Measurements from ENCODE around the gene SLC6A17. TPM values are rescaled to one million over a fixed set of nuclear protein-coding genes. Genes with fewer than 3 reads are reported as not detected.

The SLC6A17 gene
- total and polyA plus RNA-seq, 7 donors = under 0.01 to 0.83 (median 0.36) TPM; not detected in 2

GRCh38 chr1:110187139-110187890 lies 37.0 kb downstream of the SLC6A17 start:
- intact Hi-C loops (cut with DNase I) = no loop called here
- H3K27ac ChIP-seq = peak overlapping the region; percentile 48 to 81 (median 62)
- no peaks in the 10 kb centered on the region for H3K27me3 ChIP-seq
- no peak overlapping the region for H3K4me3 ChIP-seq
- TF ChIP-seq POLR2A (IDR thresholded peaks at IDR 0.05) = no peak
- TF ChIP-seq, protein P1, sequence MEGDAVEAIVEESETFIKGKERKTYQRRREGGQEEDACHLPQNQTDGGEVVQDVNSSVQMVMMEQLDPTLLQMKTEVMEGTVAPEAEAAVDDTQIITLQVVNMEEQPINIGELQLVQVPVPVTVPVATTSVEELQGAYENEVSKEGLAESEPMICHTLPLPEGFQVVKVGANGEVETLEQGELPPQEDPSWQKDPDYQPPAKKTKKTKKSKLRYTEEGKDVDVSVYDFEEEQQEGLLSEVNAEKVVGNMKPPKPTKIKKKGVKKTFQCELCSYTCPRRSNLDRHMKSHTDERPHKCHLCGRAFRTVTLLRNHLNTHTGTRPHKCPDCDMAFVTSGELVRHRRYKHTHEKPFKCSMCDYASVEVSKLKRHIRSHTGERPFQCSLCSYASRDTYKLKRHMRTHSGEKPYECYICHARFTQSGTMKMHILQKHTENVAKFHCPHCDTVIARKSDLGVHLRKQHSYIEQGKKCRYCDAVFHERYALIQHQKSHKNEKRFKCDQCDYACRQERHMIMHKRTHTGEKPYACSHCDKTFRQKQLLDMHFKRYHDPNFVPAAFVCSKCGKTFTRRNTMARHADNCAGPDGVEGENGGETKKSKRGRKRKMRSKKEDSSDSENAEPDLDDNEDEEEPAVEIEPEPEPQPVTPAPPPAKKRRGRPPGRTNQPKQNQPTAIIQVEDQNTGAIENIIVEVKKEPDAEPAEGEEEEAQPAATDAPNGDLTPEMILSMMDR (IDR thresholded peaks at IDR 0.05) = no peak
- no peak for TF ChIP-seq POLR2AphosphoS5 (IDR thresholded peaks at IDR 0.05)
- TF ChIP-seq EP300 (IDR thresholded peaks at IDR 0.05) = no peak
- H3K9me3 ChIP-seq = no peaks in the 10 kb centered on the region
- peaks cover 0 to 29% (median 23%) of the 10 kb centered on the region in 4 donors for H3K4me1 ChIP-seq
- no peaks in the 10 kb centered on the region for H3K36me3 ChIP-seq
- DNase-seq = no peak
- WGBS, 2 donors = 84 to 86% methylated on average over 10 of the region's 10 CpGs

DNA sequence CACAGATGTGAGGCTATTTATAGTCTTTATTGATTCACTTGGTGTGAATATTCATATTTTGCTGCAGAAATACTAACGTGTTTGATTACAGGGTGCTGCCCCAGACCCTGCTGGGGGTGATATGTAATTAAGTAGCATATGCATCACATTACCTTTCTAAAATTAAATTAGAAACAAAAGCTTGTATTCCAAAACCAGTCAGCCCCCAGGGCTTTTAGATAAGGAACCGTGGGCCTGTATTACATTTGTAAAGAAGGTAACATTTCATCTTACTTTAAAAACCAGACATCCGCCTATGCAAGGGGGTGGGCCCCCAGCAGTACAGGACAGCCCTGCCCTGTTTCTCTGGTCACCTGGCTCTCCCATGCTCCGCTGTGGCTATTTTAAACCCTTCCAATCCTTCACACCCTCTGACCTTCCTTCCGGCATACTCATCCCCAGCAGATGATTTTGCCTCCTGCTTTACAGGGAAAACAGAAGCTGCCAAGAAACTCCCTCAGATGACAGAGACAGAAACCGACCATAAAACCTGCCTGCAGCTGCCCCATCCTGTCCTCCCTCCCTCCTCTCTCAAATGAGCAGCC lies 37.8 kb downstream of the SLC6A17 start:
- WGBS, 2 donors = 61 to 62% methylated on average over 6 of the region's 6 CpGs
- Histone ChIP-seq H3K27ac (peak overlapping the region; percentile 48 to 81 (median 62)), H3K27me3 (no peaks in the 10 kb centered on the region), H3K36me3 (no peaks in the 10 kb centered on the region), H3K4me3 (no peak overlapping the region), H3K4me1 (peaks cover 0 to 29% (median 23%) of the 10 kb centered on the region in 4 donors), H3K9me3 (no peaks in the 10 kb centered on the region)
- intact Hi-C loops (cut with DNase I) = no loop called here
- peak; percentile 71 for DNase-seq
- TF ChIP-seq POLR2A (IDR thresholded peaks at IDR 0.05) (no peak), EP300 (IDR thresholded peaks at IDR 0.05) (peak in 1 of 4 donors; percentile 37), POLR2AphosphoS5 (IDR thresholded peaks at IDR 0.05) (peak in 2 of 4 donors; percentile 16 to 46)
- TF ChIP-seq, protein P1 (IDR thresholded peaks at IDR 0.05) = no peak

- DNase-seq = no peak
- Histone ChIP-seq H3K27me3 (no peaks in the 10 kb centered on the region), H3K27ac (peak overlapping the region in 2 of 4 donors; percentile 72 to 81), H3K4me1 (peaks cover 0 to 29% (median 23%) of the 10 kb centered on the region in 4 donors), H3K4me3 (no peak overlapping the region), H3K9me3 (no peaks in the 10 kb centered on the region), H3K36me3 (no peaks in the 10 kb centered on the region)
- intact Hi-C loops (cut with DNase I) = no loop called here
- WGBS, 2 donors = 86 to 94% methylated on average over 6 of the region's 6 CpGs
- TF ChIP-seq POLR2AphosphoS5 (IDR thresholded peaks at IDR 0.05) = no peak
- no peak for TF ChIP-seq EP300 (IDR thresholded peaks at IDR 0.05)
- TF ChIP-seq POLR2A (IDR thresholded peaks at IDR 0.05) = no peak
- TF ChIP-seq, protein P1 (IDR thresholded peaks at IDR 0.05) = no peak
Measured at GRCh38 chr1:110189181-110189580, 38.9 kb downstream of the SLC6A17 start.

GRCh38 chr1:110190282-110190929 lies 40.1 kb downstream of the SLC6A17 start:
- H3K27ac ChIP-seq = no peak overlapping the region
- WGBS, 2 donors = 46 to 65% methylated on average over 8 of the region's 8 CpGs
- no peak overlapping the region for H3K4me3 ChIP-seq
- H3K36me3 ChIP-seq = no peaks in the 10 kb centered on the region
- H3K27me3 ChIP-seq = no peaks in the 10 kb centered on the region
- H3K4me1 ChIP-seq = peaks cover 0 to 29% (median 23%) of the 10 kb centered on the region in 4 donors
- TF ChIP-seq POLR2A (IDR thresholded peaks at IDR 0.05) (no peak), POLR2AphosphoS5 (IDR thresholded peaks at IDR 0.05) (no peak), EP300 (IDR thresholded peaks at IDR 0.05) (no peak)
- TF ChIP-seq, protein P1 (IDR thresholded peaks at IDR 0.05) = no peak
- intact Hi-C loops (cut with DNase I) = no loop called here
- no peaks in the 10 kb centered on the region for H3K9me3 ChIP-seq
- DNase-seq = no peak
